ENCODE data around the gene AJM1.

GRCh38 chr9:136880651-136881050 is 38.4 kb downstream of the AJM1 start:
- TF ChIP-seq CTCF (IDR thresholded peaks at IDR 0.05; ENCODE audit: insufficient read depth, low read length) = no peak
- no peak for TF ChIP-seq SPI1 (IDR thresholded peaks at IDR 0.05; ENCODE audit: borderline replicate concordance, low read depth)
